Central memory CD8-positive, alpha-beta T cell (primary cell): ENCODE measurements around the gene EAF1.
"Not testable (repeated sequence)": the region's sequence is repeated elsewhere in the genome, so short reads cannot be mapped to it uniquely, and the experiment has no call there.

Experiments used
- ATAC-seq: fragments of 150-1000 bp; cut with Tn5 transposase; replicated peaks from 2 replicates; pipeline ENCODE4 v1.10.0; 2022; ENCODE audit warnings: mild to moderate bottlenecking, moderate FRiP score, moderate number of reproducible peaks; ENCODE audit not compliant: poor library complexity, severe bottlenecking; ENCODE audit errors: extremely low read depth
- DNase-seq, 2 donors: peaks; one replicate each; pipeline ENCODE4 v3.0.0; 2021; ENCODE audit warnings: low spot score in 2 of 2
- H3K27ac Mint-ChIP-seq: one replicate; pipeline ENCODE4 v1.8.0; 2022; ENCODE audit warnings: low read depth, mild to moderate bottlenecking, moderate library complexity, mixed read lengths
- H3K27me3 Mint-ChIP-seq: one replicate; pipeline ENCODE4 v1.8.0; 2022; ENCODE audit warnings: mixed read lengths
- H3K36me3 Mint-ChIP-seq: one replicate; pipeline ENCODE4 v1.8.0; 2022; ENCODE audit warnings: mild to moderate bottlenecking, moderate library complexity, mixed read lengths; ENCODE audit not compliant: insufficient read depth
- H3K4me1 Mint-ChIP-seq: one replicate; pipeline ENCODE4 v1.8.0; 2022; ENCODE audit warnings: mixed read lengths
- H3K4me3 Mint-ChIP-seq: one replicate; pipeline ENCODE4 v1.8.0; 2022; ENCODE audit warnings: mild to moderate bottlenecking, moderate library complexity, mixed read lengths
- H3K9me3 Mint-ChIP-seq: one replicate; pipeline ENCODE4 v1.8.0; 2022; ENCODE audit warnings: mixed read lengths

Gene EAF1

GRCh38 chr3:15427182-15427880 is at the start of gene EAF1, which contains the start of gene METTL6:
TSS of gene EAF1 (plus strand) at chr3:15427598. CDS start at chr3:15427780, 182 bp downstream.
TSS of gene METTL6 (minus strand) at chr3:15427544. CDS start at chr3:15426511, 1,033 bp downstream.
- H3K9me3 Mint-ChIP-seq: no peaks in the 10 kb centered on the region
- DNase-seq (peak; percentile 70 to 75), ATAC-seq (peak; percentile 90)
- H3K27me3 Mint-ChIP-seq: no peaks in the 10 kb centered on the region
- peak within 1 kb of the TSS; percentile 91 for H3K4me3 Mint-ChIP-seq
- H3K27ac Mint-ChIP-seq: peak within 1 kb of the TSS; percentile 95
- peaks cover 46% of the 10 kb centered on the region for H3K4me1 Mint-ChIP-seq
- peaks cover 31% of the 10 kb centered on the region for H3K36me3 Mint-ChIP-seq

- no peaks in the 10 kb centered on the region for H3K27me3 Mint-ChIP-seq
- H3K36me3 Mint-ChIP-seq: peaks cover 6% of the 10 kb centered on the region
- peak; percentile 89 to 94 for DNase-seq
- peak; percentile 95 for ATAC-seq
- peak overlapping the region; percentile 92 for H3K27ac Mint-ChIP-seq
- no peaks in the 10 kb centered on the region for H3K9me3 Mint-ChIP-seq
- H3K4me1 Mint-ChIP-seq: peaks cover 16% of the 10 kb centered on the region
- H3K4me3 Mint-ChIP-seq: peak overlapping the region; percentile 20
Measured at GRCh38 chr3:15377961-15378791, 49.2 kb upstream of the EAF1 start.

GRCh38 chr3:15380980-15381890 is 46.2 kb upstream of the EAF1 start:
- ATAC-seq: no peak
- Mint-ChIP-seq H3K36me3 (peaks cover 6% of the 10 kb centered on the region), H3K27me3 (no peaks in the 10 kb centered on the region), H3K9me3 (no peaks in the 10 kb centered on the region), H3K4me1 (peaks cover 15% of the 10 kb centered on the region), H3K27ac (no peak overlapping the region), H3K4me3 (no peak overlapping the region)
- DNase-seq: no peak

- Mint-ChIP-seq H3K4me3 (no peak overlapping the region), H3K27me3 (no peaks in the 10 kb centered on the region), H3K27ac (no peak overlapping the region), H3K36me3 (peaks cover 6% of the 10 kb centered on the region), H3K9me3 (no peaks in the 10 kb centered on the region), H3K4me1 (peaks cover 16% of the 10 kb centered on the region)
- DNase-seq (no peak), ATAC-seq (no peak)
Measured at GRCh38 chr3:15382405-15382923, 44.9 kb upstream of the EAF1 start.

- DNase-seq (no peak), ATAC-seq (no peak)
- Mint-ChIP-seq H3K36me3 (no peaks in the 10 kb centered on the region), H3K9me3 (no peaks in the 10 kb centered on the region), H3K4me1 (peaks cover 7% of the 10 kb centered on the region), H3K27ac (peak overlapping the region; percentile 32), H3K27me3 (no peaks in the 10 kb centered on the region), H3K4me3 (no peak overlapping the region)
Measured at GRCh38 chr3:15384510-15385237, 42.7 kb upstream of the EAF1 start.

- not testable (repeated sequence) for DNase-seq, H3K27me3 Mint-ChIP-seq, H3K9me3 Mint-ChIP-seq, ATAC-seq, H3K36me3 Mint-ChIP-seq, H3K4me1 Mint-ChIP-seq, H3K4me3 Mint-ChIP-seq
- H3K27ac Mint-ChIP-seq: peak overlapping the region; percentile 48
Measured at GRCh38 chr3:15385238-15385695, 42.1 kb upstream of the EAF1 start.

- Mint-ChIP-seq H3K4me1 (peaks cover 7% of the 10 kb centered on the region), H3K9me3 (no peaks in the 10 kb centered on the region), H3K36me3 (no peaks in the 10 kb centered on the region), H3K27me3 (no peaks in the 10 kb centered on the region), H3K27ac (peak overlapping the region; percentile 48), H3K4me3 (no peak overlapping the region)
- ATAC-seq: no peak
- DNase-seq: no peak
Measured at GRCh38 chr3:15385901-15386653, 41.3 kb upstream of the EAF1 start.

GRCh38 chr3:15386654-15386955 is 40.8 kb upstream of the EAF1 start:
- H3K36me3 Mint-ChIP-seq, H3K27ac Mint-ChIP-seq, H3K4me1 Mint-ChIP-seq, DNase-seq, H3K27me3 Mint-ChIP-seq, H3K4me3 Mint-ChIP-seq, ATAC-seq, H3K9me3 Mint-ChIP-seq: not testable (repeated sequence)

GRCh38 chr3:15387171-15387581 is 40.2 kb upstream of the EAF1 start:
- H3K4me1 Mint-ChIP-seq: peaks cover 7% of the 10 kb centered on the region
- no peak for DNase-seq
- no peaks in the 10 kb centered on the region for H3K9me3 Mint-ChIP-seq
- H3K27ac Mint-ChIP-seq: no peak overlapping the region
- no peak for ATAC-seq
- H3K4me3 Mint-ChIP-seq: no peak overlapping the region
- H3K27me3 Mint-ChIP-seq: no peaks in the 10 kb centered on the region
- H3K36me3 Mint-ChIP-seq: no peaks in the 10 kb centered on the region

- Mint-ChIP-seq H3K27me3 (no peaks in the 10 kb centered on the region), H3K4me3 (no peak overlapping the region), H3K9me3 (no peaks in the 10 kb centered on the region), H3K36me3 (no peaks in the 10 kb centered on the region), H3K4me1 (peaks cover 7% of the 10 kb centered on the region), H3K27ac (no peak overlapping the region)
- no peak for ATAC-seq
- DNase-seq: no peak
Measured at GRCh38 chr3:15387735-15388134, 39.7 kb upstream of the EAF1 start.

- not testable (repeated sequence) for H3K4me3 Mint-ChIP-seq, H3K9me3 Mint-ChIP-seq
Measured at GRCh38 chr3:15388335-15388734, 39.1 kb upstream of the EAF1 start.

More at GRCh38 chr3:15388335-15388734, 39.1 kb upstream of the EAF1 start:
- H3K27me3 Mint-ChIP-seq, H3K36me3 Mint-ChIP-seq, H3K4me1 Mint-ChIP-seq, DNase-seq, ATAC-seq, H3K27ac Mint-ChIP-seq: not testable (repeated sequence)
